Vagina (tissue), 2 donors: ENCODE data around the gene TBC1D4. TPM values are rescaled to one million over a fixed set of nuclear protein-coding genes. Genes with fewer than 3 reads are reported as not detected.
A peak's percentile ranks its signal among the peaks of the same experiment; 100 is the strongest.

Source experiments
- DNase-seq, 2 donors: peaks; one replicate each; pipeline ENCODE4 v3.0.0-alpha.2; 2017; ENCODE audit errors: extremely low spot score in 2 of 2
- H3K27ac ChIP-seq: fragments of 200-600 bp; sonication (generic); one replicate; pipeline ENCODE4 v1.5.1; 2019
- H3K27me3 ChIP-seq: fragments of 200-600 bp; sonication (generic); one replicate; pipeline ENCODE4 v1.5.1; 2019
- H3K36me3 ChIP-seq, 2 donors: fragments of 200-600 bp; sonication (generic); one replicate each; pipeline ENCODE4 v1.5.1; 2017 to 2019
- H3K4me1 ChIP-seq: fragments of 200-600 bp; sonication (generic); one replicate; pipeline ENCODE4 v1.5.1; 2019
- H3K4me3 ChIP-seq, 2 donors: fragments of 200-600 bp; sonication (generic); 1 replicate in 1 of 2; 2 replicates in 1 of 2; pipeline ENCODE4 v1.5.1; 2016 to 2019
- H3K9me3 ChIP-seq: fragments of 200-600 bp; sonication (generic); one replicate; pipeline ENCODE4 v1.5.1; 2019
- CTCF ChIP-seq, 3 experiments: fragments of 450-650 bp in 2 of 3; fragments of 200-600 bp in 1 of 3; sonication (generic) in 1 of 3; IDR thresholded peaks; one replicate each; pipeline ENCODE4 v1.5.1; 2017 to 2019; ENCODE audit warnings: antibody characterized with exemption in 3 of 3, mild to moderate bottlenecking in 2 of 3, moderate library complexity in 2 of 3
- POLR2A ChIP-seq, 2 donors: fragments of 450-650 bp; IDR thresholded peaks; one replicate each; pipeline ENCODE4 v1.6.1; 2017; ENCODE audit warnings: antibody characterized with exemption in 2 of 2, mild to moderate bottlenecking in 2 of 2, moderate library complexity in 2 of 2
- POLR2AphosphoS5 ChIP-seq, 2 donors: sonication (generic); formaldehyde crosslinking; IDR thresholded peaks; one replicate each; pipeline ENCODE4 v1.9.0; 2017; ENCODE audit warnings: antibody characterized with exemption in 2 of 2, mild to moderate bottlenecking in 2 of 2, low read depth in 1 of 2; ENCODE audit not compliant: insufficient read depth in 1 of 2
- intact Hi-C: fragments of 100-400 bp; cut with DNase I; formaldehyde crosslinking; loops from one replicate; pipeline ENCODE4 v1.15.1; 2023
- total RNA-seq: library from RNA; depleted of rRNA; stranded (reverse); fragments of >200 nt; gene quantifications from one replicate; pipeline ENCODE4 v1.2.3, GENCODE V29; 2016

TBC1D4 gene
- total RNA-seq, 1 donor from 2014 or later: 25.0 TPM

GRCh38 chr13:75418997-75419396 is 63.0 kb downstream of the TBC1D4 start:
- Histone ChIP-seq H3K36me3 (no peaks in the 10 kb centered on the region), H3K4me1 (peaks cover 20% of the 10 kb centered on the region), H3K27ac (no peak overlapping the region), H3K4me3 (no peak overlapping the region), H3K9me3 (no peaks in the 10 kb centered on the region), H3K27me3 (no peaks in the 10 kb centered on the region)
- DNase-seq: no peak
- intact Hi-C loops: no loop called here
- TF ChIP-seq POLR2A (IDR thresholded peaks at IDR 0.05) (no peak), POLR2AphosphoS5 (IDR thresholded peaks at IDR 0.05; ENCODE audit: insufficient read depth in 1 of 2, low read depth in 1 of 2) (no peak), CTCF (IDR thresholded peaks at IDR 0.05) (no peak)

GRCh38 chr13:75418186-75418843 is 63.7 kb downstream of the TBC1D4 start:
- DNase-seq: no peak
- TF ChIP-seq CTCF (IDR thresholded peaks at IDR 0.05) (no peak), POLR2A (IDR thresholded peaks at IDR 0.05) (no peak), POLR2AphosphoS5 (IDR thresholded peaks at IDR 0.05; ENCODE audit: insufficient read depth in 1 of 2, low read depth in 1 of 2) (no peak)
- Histone ChIP-seq H3K36me3 (no peaks in the 10 kb centered on the region), H3K4me1 (peaks cover 20% of the 10 kb centered on the region), H3K9me3 (no peaks in the 10 kb centered on the region), H3K27ac (no peak overlapping the region), H3K4me3 (no peak overlapping the region), H3K27me3 (no peaks in the 10 kb centered on the region)
- intact Hi-C loops: no loop called here

- no peak overlapping the region for H3K27ac ChIP-seq
Measured at GRCh38 chr13:75417656-75418055, 64.3 kb downstream of the TBC1D4 start.

GRCh38 chr13:75417012-75417384 is 65.0 kb downstream of the TBC1D4 start:
- no peak for DNase-seq
- Histone ChIP-seq H3K27me3 (no peaks in the 10 kb centered on the region), H3K27ac (no peak overlapping the region), H3K4me3 (no peak overlapping the region), H3K36me3 (no peaks in the 10 kb centered on the region), H3K9me3 (no peaks in the 10 kb centered on the region), H3K4me1 (peaks cover 20% of the 10 kb centered on the region)
- intact Hi-C loops: no loop called here
- TF ChIP-seq POLR2A (IDR thresholded peaks at IDR 0.05) (no peak), CTCF (IDR thresholded peaks at IDR 0.05) (no peak), POLR2AphosphoS5 (IDR thresholded peaks at IDR 0.05; ENCODE audit: insufficient read depth in 1 of 2, low read depth in 1 of 2) (no peak)

More at GRCh38 chr13:75417656-75418055, 64.3 kb downstream of the TBC1D4 start:
- DNase-seq: no peak
- peak in 1 of 2 donors; percentile 79 for TF ChIP-seq POLR2AphosphoS5 (IDR thresholded peaks at IDR 0.05; ENCODE audit: insufficient read depth in 1 of 2, low read depth in 1 of 2)
- no peak for TF ChIP-seq CTCF (IDR thresholded peaks at IDR 0.05)
- Histone ChIP-seq H3K36me3 (no peaks in the 10 kb centered on the region), H3K4me1 (peaks cover 20% of the 10 kb centered on the region), H3K4me3 (no peak overlapping the region), H3K27me3 (no peaks in the 10 kb centered on the region), H3K9me3 (no peaks in the 10 kb centered on the region)
- intact Hi-C loops: no loop called here

GRCh38 chr13:75416327-75417011 is 65.5 kb downstream of the TBC1D4 start:
- no peak overlapping the region for H3K27ac ChIP-seq
- intact Hi-C loops: no loop called here

More at GRCh38 chr13:75416327-75417011, 65.5 kb downstream of the TBC1D4 start:
- no peak overlapping the region for H3K4me3 ChIP-seq
- peaks cover 20% of the 10 kb centered on the region for H3K4me1 ChIP-seq
- no peaks in the 10 kb centered on the region for H3K9me3 ChIP-seq
- TF ChIP-seq CTCF (IDR thresholded peaks at IDR 0.05) (no peak), POLR2AphosphoS5 (IDR thresholded peaks at IDR 0.05; ENCODE audit: insufficient read depth in 1 of 2, low read depth in 1 of 2) (no peak), POLR2A (IDR thresholded peaks at IDR 0.05) (no peak)
- no peak for DNase-seq
- no peaks in the 10 kb centered on the region for H3K36me3 ChIP-seq
- no peaks in the 10 kb centered on the region for H3K27me3 ChIP-seq
